ENCODE data around the gene NUDT4.

The NUDT4 gene

GRCh38 chr12:93356214-93356613 is 21.5 kb upstream of the NUDT4 start:
- H3K4me3 Mint-ChIP-seq = no peak overlapping the region
- H3K9me3 Mint-ChIP-seq = no peaks in the 10 kb centered on the region
- no peak overlapping the region for H3K27ac Mint-ChIP-seq
- H3K4me1 Mint-ChIP-seq (ENCODE audit: low read depth in 2 of 2) = no peaks in the 10 kb centered on the region
- peaks cover 9 to 12% of the 10 kb centered on the region in 2 donors for H3K27me3 Mint-ChIP-seq
- ATAC-seq (replicated peaks) (no peak), DNase-seq (no peak)
- H3K36me3 Mint-ChIP-seq (ENCODE audit: insufficient read depth) = no peaks in the 10 kb centered on the region

GRCh38 chr12:93358058-93358457 is 19.7 kb upstream of the NUDT4 start:
- no peaks in the 10 kb centered on the region for H3K36me3 Mint-ChIP-seq (ENCODE audit: insufficient read depth)
- H3K27me3 Mint-ChIP-seq = no peaks in the 10 kb centered on the region
- DNase-seq = no peak
- no peak overlapping the region for H3K4me3 Mint-ChIP-seq
- H3K4me1 Mint-ChIP-seq (ENCODE audit: low read depth in 2 of 2) = peaks cover 0 to 2% of the 10 kb centered on the region in 2 donors
- H3K9me3 Mint-ChIP-seq = no peaks in the 10 kb centered on the region
- ATAC-seq (replicated peaks) = no peak
- no peak overlapping the region for H3K27ac Mint-ChIP-seq

- peaks cover 3 to 4% of the 10 kb centered on the region in 2 donors for H3K4me1 Mint-ChIP-seq (ENCODE audit: low read depth in 2 of 2)
Measured at GRCh38 chr12:93358821-93359220, 18.9 kb upstream of the NUDT4 start.

GRCh38 chr12:93360688-93361087 is 17.0 kb upstream of the NUDT4 start:
- H3K27ac Mint-ChIP-seq = no peak overlapping the region
- H3K4me1 Mint-ChIP-seq (ENCODE audit: low read depth in 2 of 2) = peaks cover 9 to 11% of the 10 kb centered on the region in 2 donors
- H3K36me3 Mint-ChIP-seq (ENCODE audit: insufficient read depth) = no peaks in the 10 kb centered on the region
- no peaks in the 10 kb centered on the region for H3K27me3 Mint-ChIP-seq
- no peaks in the 10 kb centered on the region for H3K9me3 Mint-ChIP-seq
- H3K4me3 Mint-ChIP-seq = no peak overlapping the region
- no peak for ATAC-seq (replicated peaks)
- DNase-seq = no peak

More at GRCh38 chr12:93358821-93359220, 18.9 kb upstream of the NUDT4 start:
- no peak overlapping the region for H3K27ac Mint-ChIP-seq
- ATAC-seq (replicated peaks) (no peak), DNase-seq (no peak)
- H3K27me3 Mint-ChIP-seq = no peaks in the 10 kb centered on the region
- no peaks in the 10 kb centered on the region for H3K36me3 Mint-ChIP-seq (ENCODE audit: insufficient read depth)
- H3K4me3 Mint-ChIP-seq = no peak overlapping the region
- no peaks in the 10 kb centered on the region for H3K9me3 Mint-ChIP-seq

- peaks cover 9 to 11% of the 10 kb centered on the region in 2 donors for H3K4me1 Mint-ChIP-seq (ENCODE audit: low read depth in 2 of 2)
- H3K9me3 Mint-ChIP-seq = no peaks in the 10 kb centered on the region
- no peak for DNase-seq
- no peak overlapping the region for H3K27ac Mint-ChIP-seq
- no peak overlapping the region for H3K4me3 Mint-ChIP-seq
- H3K36me3 Mint-ChIP-seq (ENCODE audit: insufficient read depth) = no peaks in the 10 kb centered on the region
- no peaks in the 10 kb centered on the region for H3K27me3 Mint-ChIP-seq
- ATAC-seq (replicated peaks) = no peak
Measured at GRCh38 chr12:93361151-93361919, 16.4 kb upstream of the NUDT4 start.

- H3K4me3 Mint-ChIP-seq = peak overlapping the region in 1 of 2 donors; percentile 7
Measured at GRCh38 chr12:93363841-93364297, 13.9 kb upstream of the NUDT4 start.

GRCh38 chr12:93365616-93366405 is 11.9 kb upstream of the NUDT4 start:
- Mint-ChIP-seq H3K27me3 (no peaks in the 10 kb centered on the region), H3K4me1 (ENCODE audit: low read depth in 2 of 2) (peaks cover 9 to 11% of the 10 kb centered on the region in 2 donors), H3K9me3 (no peaks in the 10 kb centered on the region), H3K36me3 (ENCODE audit: insufficient read depth) (no peaks in the 10 kb centered on the region), H3K27ac (no peak overlapping the region), H3K4me3 (no peak overlapping the region)
- DNase-seq (no peak), ATAC-seq (replicated peaks) (no peak)

More at GRCh38 chr12:93363841-93364297, 13.9 kb upstream of the NUDT4 start:
- DNase-seq (no peak), ATAC-seq (replicated peaks) (peak; percentile 96)
- peaks cover 9 to 11% of the 10 kb centered on the region in 2 donors for H3K4me1 Mint-ChIP-seq (ENCODE audit: low read depth in 2 of 2)
- no peaks in the 10 kb centered on the region for H3K36me3 Mint-ChIP-seq (ENCODE audit: insufficient read depth)
- H3K27ac Mint-ChIP-seq = peak overlapping the region in 1 of 2 donors; percentile 57
- no peaks in the 10 kb centered on the region for H3K27me3 Mint-ChIP-seq
- H3K9me3 Mint-ChIP-seq = no peaks in the 10 kb centered on the region

- H3K36me3 Mint-ChIP-seq (ENCODE audit: insufficient read depth) = no peaks in the 10 kb centered on the region
Measured at GRCh38 chr12:93366422-93366821, 11.3 kb upstream of the NUDT4 start.

GRCh38 chr12:93368766-93369165 is 9.0 kb upstream of the NUDT4 start:
- no peak overlapping the region for H3K4me3 Mint-ChIP-seq
- H3K27me3 Mint-ChIP-seq = no peaks in the 10 kb centered on the region
- no peaks in the 10 kb centered on the region for H3K36me3 Mint-ChIP-seq (ENCODE audit: insufficient read depth)
- H3K27ac Mint-ChIP-seq = no peak overlapping the region
- no peak for ATAC-seq (replicated peaks)
- DNase-seq = no peak
- peaks cover 6 to 8% of the 10 kb centered on the region in 2 donors for H3K4me1 Mint-ChIP-seq (ENCODE audit: low read depth in 2 of 2)
- H3K9me3 Mint-ChIP-seq = no peaks in the 10 kb centered on the region

More at GRCh38 chr12:93366422-93366821, 11.3 kb upstream of the NUDT4 start:
- DNase-seq (no peak), ATAC-seq (replicated peaks) (no peak)
- peaks cover 9 to 11% of the 10 kb centered on the region in 2 donors for H3K4me1 Mint-ChIP-seq (ENCODE audit: low read depth in 2 of 2)
- no peak overlapping the region for H3K4me3 Mint-ChIP-seq
- no peak overlapping the region for H3K27ac Mint-ChIP-seq
- no peaks in the 10 kb centered on the region for H3K9me3 Mint-ChIP-seq
- H3K27me3 Mint-ChIP-seq = no peaks in the 10 kb centered on the region

GRCh38 chr12:93369505-93369904 is 8.2 kb upstream of the NUDT4 start:
- peaks cover under 1 to 3% of the 10 kb centered on the region in 2 donors for H3K4me1 Mint-ChIP-seq (ENCODE audit: low read depth in 2 of 2)
- H3K27ac Mint-ChIP-seq = no peak overlapping the region
- DNase-seq (no peak), ATAC-seq (replicated peaks) (no peak)
- H3K36me3 Mint-ChIP-seq (ENCODE audit: insufficient read depth) = no peaks in the 10 kb centered on the region
- no peaks in the 10 kb centered on the region for H3K9me3 Mint-ChIP-seq
- no peak overlapping the region for H3K4me3 Mint-ChIP-seq
- no peaks in the 10 kb centered on the region for H3K27me3 Mint-ChIP-seq

GRCh38 chr12:93370947-93371346 is 6.8 kb upstream of the NUDT4 start:
- ATAC-seq (replicated peaks) (no peak), DNase-seq (no peak)
- Mint-ChIP-seq H3K36me3 (ENCODE audit: insufficient read depth) (no peaks in the 10 kb centered on the region), H3K27ac (no peak overlapping the region), H3K27me3 (no peaks in the 10 kb centered on the region), H3K4me3 (no peak overlapping the region), H3K9me3 (no peaks in the 10 kb centered on the region), H3K4me1 (ENCODE audit: low read depth in 2 of 2) (no peaks in the 10 kb centered on the region)

GRCh38 chr12:93373961-93374656 is 3.6 kb upstream of the NUDT4 start:
- peaks cover 19% of the 10 kb centered on the region for H3K36me3 Mint-ChIP-seq (ENCODE audit: insufficient read depth)
- H3K4me3 Mint-ChIP-seq = no peak overlapping the region
- H3K4me1 Mint-ChIP-seq (ENCODE audit: low read depth in 2 of 2) = peaks cover 2 to 12% of the 10 kb centered on the region in 2 donors
- H3K27ac Mint-ChIP-seq = no peak overlapping the region
- H3K27me3 Mint-ChIP-seq = no peaks in the 10 kb centered on the region
- no peak for ATAC-seq (replicated peaks)
- no peak for DNase-seq
- H3K9me3 Mint-ChIP-seq = no peaks in the 10 kb centered on the region

- no peaks in the 10 kb centered on the region for H3K9me3 Mint-ChIP-seq
- H3K36me3 Mint-ChIP-seq (ENCODE audit: insufficient read depth) = peaks cover 19% of the 10 kb centered on the region
- H3K4me3 Mint-ChIP-seq = no peak overlapping the region
- DNase-seq (no peak), ATAC-seq (replicated peaks) (no peak)
- peaks cover 15 to 30% of the 10 kb centered on the region in 2 donors for H3K4me1 Mint-ChIP-seq (ENCODE audit: low read depth in 2 of 2)
- no peak overlapping the region for H3K27ac Mint-ChIP-seq
- no peaks in the 10 kb centered on the region for H3K27me3 Mint-ChIP-seq
Measured at GRCh38 chr12:93375906-93376305, 1.8 kb upstream of the NUDT4 start.
